Activated T-cell treated with anti-CD3 and anti-CD28 coated beads, Interleukin-2, amount 50 U/mL, for 24 hours (primary cell): ENCODE results near the gene ARL11.

Experiments
- DNase-seq: peaks from one replicate; pipeline ENCODE4 v3.0.0-alpha.2; 2020
- H3K27ac Mint-ChIP-seq: 2 replicates; pipeline ENCODE4 v1.8.0; 2020; ENCODE audit warnings: mild to moderate bottlenecking, mixed read lengths
- H3K27me3 Mint-ChIP-seq: 2 replicates; pipeline ENCODE4 v1.8.0; 2020; ENCODE audit warnings: mixed read lengths
- H3K36me3 Mint-ChIP-seq: 2 replicates; pipeline ENCODE4 v1.8.0; 2020; ENCODE audit warnings: low read depth, mixed read lengths
- H3K4me1 Mint-ChIP-seq: 2 replicates; pipeline ENCODE4 v1.8.0; 2020; ENCODE audit warnings: low read depth, mixed read lengths
- H3K4me3 Mint-ChIP-seq: 2 replicates; pipeline ENCODE4 v1.8.0; 2020; ENCODE audit warnings: mild to moderate bottlenecking, moderate library complexity, mixed read lengths
- H3K9me3 Mint-ChIP-seq: 2 replicates; pipeline ENCODE4 v1.8.0; 2020; ENCODE audit warnings: mixed read lengths

Gene ARL11

DNA sequence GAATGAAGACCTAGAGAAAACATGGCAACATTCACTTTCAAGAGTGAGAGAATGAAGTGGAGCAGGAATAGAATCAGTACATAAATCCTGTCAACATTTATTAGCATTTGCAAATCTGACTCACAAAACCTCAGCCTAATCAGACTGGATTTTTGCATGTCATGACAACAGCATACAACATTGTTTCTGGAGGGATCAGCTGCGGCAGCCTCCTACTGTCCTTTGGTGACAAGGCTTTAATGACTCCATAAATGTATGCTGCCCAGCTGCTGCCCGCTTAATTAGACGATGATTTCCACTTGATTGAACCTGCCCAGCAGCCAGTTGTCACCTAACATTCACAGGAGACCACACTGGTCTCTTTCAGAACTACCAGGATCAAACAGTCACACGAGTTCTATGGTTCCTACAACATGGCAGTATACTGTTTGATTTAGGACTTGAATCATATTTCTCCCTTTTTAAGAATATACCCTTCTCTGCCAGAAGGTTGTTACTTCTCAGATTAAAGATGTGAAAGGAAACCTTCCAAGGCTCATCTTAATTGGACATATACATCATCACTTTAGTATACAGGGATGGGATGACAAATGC is 53.6 kb downstream of the ARL11 start:
- no peak overlapping the region for H3K27ac Mint-ChIP-seq
- no peaks in the 10 kb centered on the region for H3K9me3 Mint-ChIP-seq
- peaks cover 60% of the 10 kb centered on the region for H3K36me3 Mint-ChIP-seq
- no peak overlapping the region for H3K4me3 Mint-ChIP-seq
- H3K27me3 Mint-ChIP-seq = no peaks in the 10 kb centered on the region
- H3K4me1 Mint-ChIP-seq = peaks cover 33% of the 10 kb centered on the region
- DNase-seq = no peak
